HG02588 (cell line): ENCODE results near the gene PNPLA3.
"Not testable (repeated sequence)": the region's sequence is repeated elsewhere in the genome, so short reads cannot be mapped to it uniquely, and the experiment has no call there.

Source experiments
- ATAC-seq: cut with Tn5 transposase; IDR thresholded peaks from one replicate; pipeline ENCODE4 v1.9.1; 2021; ENCODE audit warnings: mild to moderate bottlenecking, moderate library complexity; ENCODE audit not compliant: unreplicated experiment

The PNPLA3 gene

DNA sequence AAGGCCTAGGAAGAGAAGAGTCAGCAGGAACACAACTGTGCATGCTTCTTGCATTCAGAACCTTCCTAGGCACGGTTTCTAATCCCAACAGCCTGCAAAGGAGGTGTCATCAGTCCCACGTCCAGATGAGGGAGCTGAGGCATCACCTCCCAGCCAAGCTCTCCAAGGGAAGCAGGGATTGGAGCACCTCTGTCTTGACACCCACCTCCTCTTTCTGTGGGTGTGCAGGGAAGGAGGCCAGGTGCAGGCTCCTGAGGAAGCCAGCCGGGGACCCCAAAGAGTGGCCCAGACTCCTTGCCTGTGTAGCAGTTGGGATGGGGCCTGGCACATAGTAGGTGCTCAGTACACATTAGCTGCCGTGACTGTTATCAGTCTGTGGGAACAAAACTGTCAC, 33.7 kb upstream of the PNPLA3 start:
- no peak for ATAC-seq

DNA sequence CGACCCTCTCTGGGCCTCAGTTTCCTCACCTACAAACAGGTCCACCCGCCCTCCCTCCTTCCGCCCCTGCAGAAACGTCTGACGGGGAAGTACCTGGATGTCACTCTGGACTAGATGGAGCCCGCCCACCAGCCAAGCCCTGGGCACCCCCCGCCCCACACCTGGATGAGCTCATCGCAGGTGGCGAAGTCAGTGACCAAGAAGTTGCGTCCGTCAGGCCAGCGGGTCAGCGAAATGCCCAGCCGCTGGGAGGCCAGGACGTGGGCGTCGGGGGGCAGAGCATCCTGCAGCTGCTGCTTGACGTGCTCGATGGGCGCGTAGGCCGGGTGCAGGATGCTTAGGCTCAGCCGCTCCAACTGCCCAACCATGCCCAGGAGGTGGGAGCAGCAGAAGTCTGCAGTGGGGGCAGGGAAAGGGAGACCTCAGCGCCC, 32.7 kb upstream of the PNPLA3 start:
- ATAC-seq, result no peak

DNA sequence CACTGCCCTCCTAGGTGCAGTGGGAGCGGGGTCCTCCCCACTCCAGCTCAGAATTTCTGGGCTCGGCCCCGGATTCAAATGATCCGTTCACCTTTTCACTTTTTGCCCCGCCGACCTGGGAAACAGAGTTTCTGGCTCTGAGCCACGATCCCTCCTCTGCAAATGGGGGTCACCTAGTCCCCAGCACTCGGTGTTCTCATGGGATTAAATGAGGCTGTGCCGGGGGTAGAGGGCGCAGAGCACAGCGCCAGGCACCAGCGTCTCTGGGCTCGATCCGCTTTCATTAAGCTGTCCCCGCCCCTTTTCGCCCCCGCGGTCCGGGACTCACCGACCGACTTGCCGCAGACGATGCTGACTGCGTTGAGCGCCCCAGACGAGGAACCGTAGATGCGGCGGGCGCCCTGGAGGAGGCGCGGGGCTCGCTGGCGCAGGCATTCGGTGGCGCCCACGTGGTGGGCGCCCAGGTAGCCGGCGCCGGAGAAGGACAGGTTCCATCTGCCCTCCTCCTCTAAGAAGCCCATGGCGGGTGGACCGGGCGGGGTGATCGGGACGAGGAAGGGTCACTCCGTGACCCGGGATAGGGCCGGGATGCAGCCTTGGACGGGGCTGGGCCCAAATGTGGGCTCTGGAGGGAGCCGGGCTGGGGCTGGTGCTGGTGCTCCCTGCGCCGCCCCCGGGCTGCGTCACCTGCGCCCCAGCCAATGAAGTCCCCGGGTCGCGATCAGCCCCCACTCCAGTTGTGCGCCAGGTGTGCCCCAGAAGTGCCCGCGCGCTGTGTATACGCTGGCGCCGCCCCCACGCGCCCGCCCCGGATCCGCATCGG, 32.0 kb upstream of the PNPLA3 start, which contains the start of gene PNPLA5:
PNPLA5 (minus strand) TSS at position 654 of the 823 bp plus-strand sequence; CDS start at position 521, 133 bp downstream.
- ATAC-seq, result no peak

DNA sequence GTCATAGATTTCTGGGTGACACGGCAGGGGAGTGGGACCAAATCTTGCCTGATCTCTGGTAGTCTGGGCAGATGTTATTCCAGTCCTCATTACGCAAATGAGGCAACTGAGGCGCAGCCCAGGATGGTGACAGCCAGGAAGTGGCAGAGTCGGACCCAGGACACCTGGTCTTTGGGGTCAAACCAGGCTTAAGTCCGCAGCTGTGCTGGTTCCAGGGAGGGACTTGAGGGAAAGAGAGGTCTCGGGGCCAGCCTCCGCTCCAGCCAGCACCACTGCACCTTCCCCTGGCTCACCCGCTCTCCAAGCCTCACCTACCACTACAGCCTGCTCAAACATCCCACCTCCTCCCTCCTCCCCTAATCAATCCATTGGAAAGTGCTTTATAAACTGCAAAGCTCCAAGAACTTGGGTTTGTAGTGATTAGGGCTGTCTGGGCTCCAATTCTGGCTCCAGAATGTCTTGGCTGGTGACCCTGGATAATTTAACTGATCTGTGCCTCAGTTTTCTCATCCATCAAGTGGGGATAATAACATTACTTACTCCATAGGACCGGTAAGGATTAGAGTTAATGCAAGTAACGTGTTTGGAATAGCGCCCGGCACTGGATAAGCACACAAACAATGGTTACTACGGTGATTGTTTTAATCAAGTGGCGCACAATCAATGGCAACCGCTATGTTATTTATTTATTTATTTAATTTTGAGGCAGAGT, 31.3 kb upstream of the PNPLA3 start:
- ATAC-seq, result no peak

DNA sequence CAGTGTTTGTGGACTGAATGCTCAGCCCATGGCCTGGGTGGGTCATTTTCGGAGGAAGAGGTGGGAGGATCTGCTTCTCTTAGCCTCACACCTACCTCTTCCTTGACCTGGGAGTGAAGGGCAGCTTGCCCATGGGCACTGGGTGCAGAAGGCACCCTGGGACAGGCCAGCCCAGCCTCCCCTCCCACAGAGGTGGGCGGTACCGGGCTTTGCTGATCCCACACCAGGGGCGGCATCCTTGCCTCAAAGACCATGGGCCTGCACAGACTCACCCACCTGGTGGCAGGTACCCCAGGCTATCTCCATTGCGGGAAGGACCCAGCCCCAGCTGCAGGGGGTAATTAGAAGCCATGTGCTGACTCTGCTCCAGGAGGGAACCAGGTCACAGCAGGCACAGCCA, 30.3 kb upstream of the PNPLA3 start:
- ATAC-seq, result no peak

DNA sequence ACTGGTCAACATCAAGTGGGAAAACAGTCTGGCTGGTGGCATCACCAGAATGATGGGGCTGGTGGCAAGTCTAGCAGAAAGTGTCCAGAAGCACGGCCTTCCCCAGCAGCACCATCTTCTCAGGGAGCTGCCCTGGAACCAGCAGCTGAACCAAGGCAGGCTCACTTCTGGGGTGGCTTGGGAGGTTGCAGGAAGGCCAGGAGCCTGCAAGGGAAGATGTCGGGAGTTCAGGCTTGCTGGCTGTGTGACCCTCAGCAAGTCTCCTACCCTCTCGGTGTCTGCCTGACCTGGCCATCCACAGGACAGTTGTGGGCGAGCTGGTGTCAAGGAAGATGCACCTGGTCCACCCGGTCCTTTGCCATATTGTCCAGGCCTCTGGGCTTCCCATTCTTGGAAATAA, 29.5 kb upstream of the PNPLA3 start:
- no peak for ATAC-seq

DNA sequence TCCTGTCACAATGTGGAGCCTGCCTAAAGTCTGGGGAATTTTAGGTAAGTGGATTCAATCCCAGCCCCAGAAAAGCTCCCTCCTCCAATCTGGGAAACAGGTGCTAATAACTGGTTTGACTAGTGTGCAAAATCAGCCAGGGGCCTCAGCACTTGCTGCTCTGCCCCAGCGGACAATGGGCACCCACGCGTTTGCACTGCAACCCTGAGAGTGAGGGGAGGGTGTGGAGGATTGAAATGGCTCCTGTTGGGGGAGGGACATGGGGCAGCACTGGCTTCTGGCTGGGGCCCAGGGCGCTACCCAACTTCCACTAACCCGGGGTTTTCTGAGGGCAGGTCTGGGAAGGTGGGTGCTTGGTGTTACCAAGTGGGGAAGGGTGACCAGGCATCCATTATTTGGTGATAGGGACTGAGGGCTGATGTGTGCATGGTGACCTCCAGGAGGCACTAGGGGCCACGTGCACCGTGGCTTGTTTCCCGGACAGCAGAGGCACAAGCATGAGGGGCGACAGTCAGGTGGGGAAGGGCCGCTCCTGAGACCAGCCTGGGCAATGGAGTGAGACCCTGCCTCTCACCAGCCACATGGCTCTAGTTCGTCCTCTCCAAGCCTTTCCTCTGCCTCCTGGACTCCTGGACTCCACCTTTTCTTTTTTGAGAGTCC, 27.5 kb upstream of the PNPLA3 start:
- no peak for ATAC-seq

DNA sequence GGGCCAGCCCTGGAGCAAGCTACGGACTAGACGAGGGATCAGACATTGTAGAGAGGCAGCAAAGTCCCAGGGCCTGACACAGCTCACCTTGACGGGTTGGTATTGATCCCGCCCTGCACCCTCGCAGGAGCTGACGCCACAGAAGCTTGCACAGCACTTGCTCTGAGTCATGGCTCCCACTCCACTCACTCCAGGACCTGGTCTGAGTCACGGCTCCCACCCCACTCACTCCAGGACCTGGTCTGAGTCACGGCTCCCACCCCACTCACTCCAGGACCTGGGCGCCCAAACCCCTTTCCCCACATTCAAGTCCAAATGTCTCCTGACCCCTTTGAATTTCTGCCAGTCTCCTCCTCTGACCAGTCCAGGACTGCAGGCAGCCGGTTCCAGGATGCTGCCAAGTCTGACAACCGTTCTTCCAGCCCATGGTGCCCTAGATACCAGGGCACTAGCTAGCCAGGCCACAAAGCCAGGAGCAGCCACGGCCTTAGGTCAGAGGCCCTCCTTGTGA, 25.8 kb upstream of the PNPLA3 start:
- ATAC-seq, result no peak

DNA sequence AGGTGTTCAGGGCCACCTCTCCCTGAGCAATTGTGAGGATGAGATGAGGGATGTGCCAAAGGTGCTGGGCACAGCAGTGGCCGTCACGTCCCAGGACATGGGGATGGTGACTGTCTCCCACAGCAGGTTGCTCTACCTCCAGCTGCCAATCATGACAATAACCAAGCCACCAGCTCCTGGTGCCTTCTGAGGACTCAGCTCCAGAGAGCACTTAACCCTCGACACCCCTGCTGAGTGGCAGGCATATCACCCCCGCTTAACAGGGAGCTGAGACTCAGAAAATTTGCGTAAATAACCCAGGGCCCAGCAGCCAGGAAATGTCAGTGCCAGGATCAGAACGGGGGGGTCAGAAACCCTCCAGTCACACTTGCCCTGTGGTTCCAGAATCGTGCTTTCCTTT, 23.4 kb upstream of the PNPLA3 start:
- ATAC-seq, result no peak

DNA sequence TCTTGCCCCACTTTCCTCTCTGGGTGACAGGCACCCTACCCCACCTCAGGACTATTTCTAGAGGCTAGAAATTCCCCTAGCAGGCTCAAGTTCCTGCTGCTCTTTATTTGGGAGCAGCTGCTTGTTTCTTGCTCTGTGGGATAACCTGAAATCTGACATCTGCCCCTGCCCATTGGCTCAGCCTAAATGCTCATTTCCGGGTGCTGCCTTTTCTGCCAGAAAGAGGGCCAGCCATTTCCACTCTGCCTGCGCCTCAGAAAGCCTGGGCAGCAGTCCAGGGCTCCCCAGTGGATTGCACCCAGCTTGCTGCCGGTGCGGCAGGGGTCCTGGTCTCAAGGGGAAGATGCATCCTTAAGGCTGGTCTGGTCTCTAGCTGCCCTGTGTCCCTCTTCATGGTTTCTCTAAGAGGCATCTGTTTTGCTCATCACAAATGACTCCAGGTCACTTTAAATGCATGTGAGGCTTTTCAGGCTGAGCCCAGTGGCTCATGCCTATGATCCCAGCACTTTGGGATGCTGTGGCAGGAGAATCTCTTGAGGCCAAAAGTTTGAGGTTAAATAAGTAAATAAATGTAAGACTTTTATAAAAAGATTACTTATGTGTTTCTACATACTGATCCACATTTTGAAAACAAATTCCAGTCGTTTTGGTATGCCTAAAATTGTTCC, 21.5 kb upstream of the PNPLA3 start:
- ATAC-seq, result no peak

DNA sequence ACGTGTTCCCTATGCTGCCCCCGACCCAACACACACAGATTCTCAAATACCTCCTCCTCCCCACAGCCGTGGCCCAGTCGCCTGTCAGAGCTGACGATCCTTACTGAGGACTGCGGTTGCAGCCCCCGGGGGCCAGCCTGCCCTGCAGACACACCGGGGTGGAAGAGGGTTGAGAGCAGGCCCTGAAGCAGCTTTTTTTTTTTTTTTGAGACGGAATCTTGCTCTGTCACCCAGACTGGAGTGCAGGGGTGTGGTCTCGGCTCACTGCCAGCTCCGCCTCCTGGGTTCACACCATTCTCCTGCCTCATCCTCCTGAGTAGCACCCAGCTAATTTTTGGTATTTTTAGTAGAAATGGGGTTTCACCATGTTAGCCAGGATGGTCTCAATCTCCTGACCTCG, 20.6 kb upstream of the PNPLA3 start:
- ATAC-seq, result not testable (repeated sequence)

DNA sequence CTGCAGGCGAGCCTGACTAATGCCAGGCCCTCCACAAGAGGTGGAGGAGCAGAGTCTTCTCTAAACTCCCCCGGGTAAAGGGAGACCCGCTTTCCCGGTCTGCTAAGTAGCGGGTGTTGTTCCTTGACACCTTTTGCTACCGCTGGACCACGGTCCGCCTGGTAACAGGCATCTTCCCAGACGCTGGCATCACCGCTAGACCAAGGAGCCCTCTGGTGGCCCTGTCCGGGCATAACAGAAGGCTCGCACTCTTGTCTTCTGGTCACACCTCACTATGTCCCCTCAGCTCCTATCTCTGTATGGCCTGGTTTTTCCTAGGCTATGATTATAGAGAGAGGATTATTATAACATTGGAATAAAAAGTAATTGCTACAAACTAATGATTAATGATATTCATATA, 19.2 kb upstream of the PNPLA3 start:
- ATAC-seq, result not testable (repeated sequence)

DNA sequence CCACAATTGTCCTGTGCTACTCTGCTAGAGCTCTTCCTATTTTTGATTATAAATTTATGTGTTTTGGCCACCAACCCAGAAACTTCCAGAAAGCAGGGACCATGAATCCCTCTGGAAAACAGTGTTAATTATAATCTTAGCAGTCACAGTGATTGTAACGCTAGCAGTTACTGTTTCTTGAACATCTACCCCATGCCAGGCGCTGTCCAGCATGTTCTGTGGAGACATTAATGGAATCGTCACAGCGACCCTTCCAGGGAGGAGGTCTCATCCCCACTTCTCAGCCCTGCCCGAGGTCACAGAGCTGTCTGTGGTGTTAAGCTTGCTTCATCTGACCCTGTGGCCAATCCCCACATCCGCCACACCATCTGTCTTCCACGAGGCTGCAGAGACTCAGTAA, 17.9 kb upstream of the PNPLA3 start:
- no peak for ATAC-seq

DNA sequence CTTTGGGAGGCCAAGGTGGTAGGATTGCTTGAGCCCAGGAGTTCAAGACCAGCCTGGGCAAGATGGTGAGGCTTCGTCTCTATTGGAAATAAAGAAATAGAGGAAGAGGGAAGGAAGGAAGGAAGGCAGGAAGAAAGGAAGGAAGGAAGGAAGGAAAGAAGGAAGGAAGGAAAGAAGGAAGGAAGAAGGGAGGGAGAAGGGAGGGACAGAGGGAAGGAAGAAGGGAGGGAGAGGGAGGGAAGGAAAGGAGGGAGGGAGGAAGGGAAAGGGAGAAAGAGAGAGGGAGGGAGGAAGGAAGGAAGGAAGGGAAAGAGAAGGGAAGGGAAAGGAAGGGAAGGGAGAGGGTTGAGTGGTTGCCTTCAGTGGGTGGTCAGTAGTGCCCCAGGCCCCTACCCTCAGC, 13.9 kb upstream of the PNPLA3 start:
- ATAC-seq, result no peak

DNA sequence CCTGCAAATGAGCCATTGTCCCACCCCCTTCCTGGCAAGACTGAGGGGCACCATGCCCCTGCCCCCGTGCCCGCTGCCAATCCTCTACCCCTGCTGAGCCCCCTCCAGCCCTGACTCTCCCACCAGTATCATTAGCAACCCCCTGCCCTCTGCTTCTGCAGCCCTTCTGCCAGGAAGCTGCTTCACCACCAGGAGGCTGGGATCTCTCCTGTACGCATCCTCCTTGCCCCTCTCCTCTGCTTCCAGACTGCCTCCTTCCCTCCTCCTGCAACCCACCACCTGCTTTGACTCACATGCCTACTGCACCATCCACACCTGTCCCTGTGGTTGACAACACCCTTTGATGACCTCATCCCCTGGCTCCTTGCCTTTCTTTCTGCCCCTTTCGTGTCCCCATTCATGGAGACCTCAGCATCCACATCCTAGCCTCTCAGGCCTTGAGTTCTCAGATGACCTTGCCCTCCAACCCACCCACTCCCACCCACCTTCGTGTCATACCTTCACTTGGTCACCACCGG, 13.4 kb upstream of the PNPLA3 start:
- no peak for ATAC-seq

DNA sequence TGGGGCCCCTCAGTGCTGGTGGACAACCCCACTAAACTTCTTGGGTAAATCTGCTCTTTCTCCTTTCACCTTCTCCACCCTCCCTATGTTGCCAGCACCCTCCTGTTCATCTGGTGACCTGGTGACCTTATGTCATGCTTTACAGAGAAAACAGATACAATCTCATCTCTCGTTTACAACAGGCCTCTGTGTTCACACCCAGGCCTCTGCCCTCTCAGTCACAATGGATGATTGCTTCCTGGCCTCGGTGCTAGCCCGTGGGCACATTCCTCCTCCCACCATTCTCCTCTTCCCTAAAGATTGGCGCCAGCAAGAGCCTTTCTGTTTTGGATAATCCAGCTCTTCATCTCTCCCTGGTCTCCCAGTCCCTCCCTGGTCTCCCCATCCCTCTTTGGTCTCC, 12.3 kb upstream of the PNPLA3 start:
- ATAC-seq, result no peak

DNA sequence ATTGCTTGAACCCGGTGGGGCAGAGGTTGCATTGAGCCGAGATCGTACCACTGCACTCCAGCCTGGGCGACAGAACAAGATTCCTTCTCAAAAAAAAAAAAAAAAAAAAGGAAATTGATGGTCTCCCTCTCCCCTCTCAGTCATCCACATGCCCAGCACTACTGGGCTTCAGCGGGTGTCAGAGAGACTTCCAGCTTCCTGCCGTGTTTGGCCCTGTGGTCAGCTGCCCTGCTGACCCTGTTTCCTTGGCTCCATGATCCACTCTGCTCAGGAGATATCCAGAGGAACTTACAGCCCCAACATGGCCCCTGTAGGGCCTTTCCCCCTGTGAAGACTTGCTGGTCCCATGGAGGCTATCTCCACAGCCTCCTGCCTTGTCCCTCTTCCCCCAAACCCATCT, 6.1 kb upstream of the PNPLA3 start:
- no peak for ATAC-seq

DNA sequence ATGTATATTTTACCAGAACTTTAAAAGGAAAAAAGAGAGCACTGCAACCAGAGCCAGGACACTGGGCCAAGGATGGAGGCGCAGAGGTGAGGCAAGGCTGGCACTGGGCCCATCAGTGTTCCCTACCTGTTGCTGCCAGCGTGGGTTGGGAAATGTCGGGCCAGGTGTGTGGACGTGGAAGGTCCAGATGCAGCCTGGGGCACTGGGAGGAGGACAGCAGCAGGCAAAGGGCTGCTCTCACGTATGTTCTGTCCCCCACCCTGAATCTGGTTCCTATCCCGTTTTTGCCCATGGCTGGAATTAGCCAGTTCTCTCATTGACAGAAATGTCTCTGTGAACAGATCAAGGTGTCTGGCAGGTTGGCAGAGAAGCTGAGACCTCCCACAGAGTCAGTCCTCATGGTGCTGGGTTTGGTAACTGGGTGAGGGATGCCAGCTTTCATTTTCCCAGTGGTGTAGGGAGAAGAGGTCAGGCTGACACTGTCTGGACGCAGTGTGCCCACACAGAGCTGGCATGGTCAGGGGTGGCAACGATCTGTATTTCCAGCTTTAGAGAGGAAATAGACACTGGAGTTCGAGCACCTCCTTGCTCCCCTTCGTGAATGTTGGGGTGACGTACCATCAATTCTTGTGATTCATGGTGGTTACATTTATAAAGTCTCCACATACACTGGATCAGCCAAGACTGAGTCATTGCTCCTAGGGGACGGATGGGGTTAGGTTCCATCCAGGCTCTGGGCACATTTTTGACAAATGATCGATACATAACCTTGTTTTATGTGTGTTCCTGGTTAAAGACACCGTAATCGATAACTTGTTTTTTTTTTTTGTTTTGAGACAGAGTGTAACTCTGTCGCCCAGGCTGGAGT, 4.3 kb upstream of the PNPLA3 start:
- no peak for ATAC-seq

DNA sequence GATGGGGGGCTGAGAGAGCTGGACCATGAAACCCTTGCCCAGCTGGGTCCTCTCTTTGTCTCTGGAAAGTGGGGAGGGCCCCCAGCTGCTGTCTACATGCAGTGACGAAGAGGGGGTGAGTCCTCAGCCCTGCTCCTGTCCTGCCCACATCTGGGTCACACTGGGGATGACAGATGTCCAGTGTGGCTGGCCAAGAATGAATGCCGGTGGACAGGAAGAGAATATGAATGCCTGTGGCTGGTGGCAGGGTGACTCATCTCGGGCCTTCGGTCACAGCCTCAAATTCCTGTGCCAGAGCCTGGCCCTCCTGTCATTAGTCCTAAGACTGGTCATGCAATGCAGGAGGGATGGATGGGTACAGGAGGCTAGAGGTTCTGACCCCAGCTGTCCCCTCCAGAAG, 2.2 kb upstream of the PNPLA3 start:
- no peak for ATAC-seq

DNA sequence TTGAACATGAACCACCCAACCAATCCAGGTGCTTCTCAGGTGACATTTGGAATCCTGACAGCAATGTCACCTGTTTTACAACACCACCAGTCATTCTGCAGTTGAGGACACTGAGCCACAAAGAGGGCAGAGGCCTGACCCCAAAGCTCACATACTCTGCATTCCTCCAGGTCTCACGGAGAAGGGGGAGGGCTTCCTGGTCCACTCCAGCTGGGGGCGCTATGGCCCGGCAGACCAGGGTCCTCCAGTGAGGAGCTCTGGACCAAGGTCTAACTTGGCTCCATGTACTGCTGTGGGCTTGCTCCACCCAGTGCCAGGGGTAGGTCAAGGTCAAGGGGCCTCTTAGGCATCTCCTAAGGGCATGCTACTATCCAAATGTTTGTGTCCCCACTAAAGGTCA, 1.5 kb upstream of the PNPLA3 start:
- no peak for ATAC-seq
